Fibroblast of skin of right biceps (primary cell): ENCODE results near the gene DDIT4.
"Not testable (repeated sequence)": the region's sequence is repeated elsewhere in the genome, so short reads cannot be mapped to it uniquely, and the experiment has no call there.

ENCODE experiments used
- DNase-seq: peaks from one replicate; pipeline ENCODE4 v3.0.0-alpha.2; 2013

DDIT4 gene

GRCh38 chr10:72268475-72269200, 5.1 kb upstream of the DDIT4 start:
- DNase-seq, result not testable (repeated sequence)

DNA sequence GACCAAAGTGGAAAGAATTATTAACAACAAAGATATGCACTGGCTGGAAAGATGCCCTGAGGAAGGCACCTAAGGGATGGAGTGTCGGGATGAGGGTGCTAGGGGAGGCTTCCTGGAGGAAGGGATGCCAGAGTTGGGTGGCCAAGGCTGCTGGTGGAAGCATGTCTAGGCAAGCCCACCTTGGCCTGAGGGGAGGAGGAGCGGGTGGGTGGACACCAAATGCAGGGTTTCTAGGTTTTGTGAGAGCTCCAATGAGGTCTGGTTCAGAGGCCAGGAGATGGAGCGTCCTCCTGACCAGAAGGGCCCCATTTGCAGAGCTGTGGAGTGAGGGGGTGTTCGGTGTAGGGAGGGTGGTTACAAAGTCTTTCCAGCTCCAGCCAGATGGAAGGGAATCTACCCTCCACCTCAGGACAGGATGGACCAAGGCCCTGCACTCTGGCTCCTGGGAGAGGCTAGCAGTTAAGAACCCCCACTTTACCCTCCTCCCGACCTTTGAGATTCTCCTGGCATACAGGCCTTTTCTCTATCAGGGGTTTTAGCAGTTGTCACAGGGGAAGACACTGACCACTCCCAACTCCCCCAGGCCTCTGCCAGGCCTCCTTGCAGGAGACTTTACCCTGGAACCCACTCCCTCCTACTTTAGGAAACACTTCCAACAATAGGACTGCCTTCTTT, 3.0 kb upstream of the DDIT4 start:
- no peak for DNase-seq

DNA sequence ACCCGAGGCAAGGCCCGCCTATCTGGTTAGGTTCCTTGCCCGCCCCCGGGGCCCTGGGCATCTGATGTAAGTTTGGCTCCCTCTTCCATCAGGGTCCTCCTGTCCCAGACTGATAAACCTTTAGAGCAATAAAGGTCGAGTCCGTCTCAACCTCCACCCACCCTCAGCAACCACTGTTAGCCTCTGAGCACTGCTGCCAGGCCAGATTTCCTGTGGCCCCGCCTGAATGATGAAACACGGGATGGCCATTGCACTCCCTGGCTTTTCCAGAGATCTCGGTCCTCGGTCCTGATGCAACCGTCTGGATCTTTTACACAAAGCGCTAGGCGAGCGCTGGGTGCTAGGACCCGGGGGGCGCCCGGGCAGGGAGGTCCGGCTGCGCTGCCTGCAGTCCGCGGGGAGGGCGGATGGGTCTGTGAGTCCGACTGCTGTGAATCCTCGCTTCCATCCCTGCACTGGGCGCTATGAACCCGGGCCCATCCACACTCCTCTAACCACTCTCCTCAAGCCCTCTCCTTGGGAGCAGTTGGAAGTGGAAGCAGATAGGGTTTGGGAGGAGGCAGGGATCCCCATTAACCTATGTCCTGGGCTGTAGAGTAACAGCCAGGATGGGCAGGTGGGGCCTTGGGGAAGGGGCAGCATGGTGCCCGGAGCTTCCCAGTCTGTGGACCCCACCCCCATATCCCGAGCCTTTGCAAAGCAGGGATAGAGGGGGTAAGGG, 875 bp upstream of the DDIT4 start:
- DNase-seq, result peak; percentile 99

GRCh38 chr10:72274213-72274729, 547 bp downstream of the DDIT4 start:
- no peak for DNase-seq

- DNase-seq, result peak; percentile 50
Observed at GRCh38 chr10:72274730-72275350, 1.1 kb downstream of the DDIT4 start.

DNA sequence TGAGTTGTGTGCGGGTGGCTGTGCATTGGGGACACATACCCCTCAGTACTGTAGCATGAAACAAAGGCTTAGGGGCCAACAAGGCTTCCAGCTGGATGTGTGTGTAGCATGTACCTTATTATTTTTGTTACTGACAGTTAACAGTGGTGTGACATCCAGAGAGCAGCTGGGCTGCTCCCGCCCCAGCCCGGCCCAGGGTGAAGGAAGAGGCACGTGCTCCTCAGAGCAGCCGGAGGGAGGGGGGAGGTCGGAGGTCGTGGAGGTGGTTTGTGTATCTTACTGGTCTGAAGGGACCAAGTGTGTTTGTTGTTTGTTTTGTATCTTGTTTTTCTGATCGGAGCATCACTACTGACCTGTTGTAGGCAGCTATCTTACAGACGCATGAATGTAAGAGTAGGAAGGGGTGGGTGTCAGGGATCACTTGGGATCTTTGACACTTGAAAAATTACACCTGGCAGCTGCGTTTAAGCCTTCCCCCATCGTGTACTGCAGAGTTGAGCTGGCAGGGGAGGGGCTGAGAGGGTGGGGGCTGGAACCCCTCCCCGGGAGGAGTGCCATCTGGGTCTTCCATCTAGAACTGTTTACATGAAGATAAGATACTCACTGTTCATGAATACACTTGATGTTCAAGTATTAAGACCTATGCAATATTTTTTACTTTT, 1.8 kb downstream of the DDIT4 start:
- DNase-seq, result no peak

DNA sequence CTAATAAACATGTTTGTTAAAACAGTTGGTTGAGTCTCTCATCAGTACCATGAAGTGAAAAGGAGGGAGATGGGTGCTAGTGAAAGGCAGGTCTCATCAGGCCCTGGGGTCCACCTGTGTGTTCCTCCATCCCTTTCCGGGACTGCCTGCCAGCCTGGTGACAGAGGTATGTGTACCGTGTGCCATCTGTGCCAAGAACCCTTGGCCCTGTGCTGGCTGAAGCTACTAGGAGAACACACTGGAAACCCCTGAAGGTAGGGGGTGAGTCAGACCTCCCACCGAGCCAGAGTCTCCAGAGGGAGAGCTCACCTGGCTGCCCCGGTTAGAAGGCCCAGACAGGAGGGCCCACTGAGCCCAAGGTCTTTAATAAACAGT, 2.3 kb downstream of the DDIT4 start:
- peak; percentile 34 for DNase-seq

GRCh38 chr10:72276421-72277339, 3.0 kb downstream of the DDIT4 start:
- DNase-seq, result peak; percentile 80

- DNase-seq, result peak; percentile 57
Observed at GRCh38 chr10:72277340-72277995, 3.7 kb downstream of the DDIT4 start.

DNA sequence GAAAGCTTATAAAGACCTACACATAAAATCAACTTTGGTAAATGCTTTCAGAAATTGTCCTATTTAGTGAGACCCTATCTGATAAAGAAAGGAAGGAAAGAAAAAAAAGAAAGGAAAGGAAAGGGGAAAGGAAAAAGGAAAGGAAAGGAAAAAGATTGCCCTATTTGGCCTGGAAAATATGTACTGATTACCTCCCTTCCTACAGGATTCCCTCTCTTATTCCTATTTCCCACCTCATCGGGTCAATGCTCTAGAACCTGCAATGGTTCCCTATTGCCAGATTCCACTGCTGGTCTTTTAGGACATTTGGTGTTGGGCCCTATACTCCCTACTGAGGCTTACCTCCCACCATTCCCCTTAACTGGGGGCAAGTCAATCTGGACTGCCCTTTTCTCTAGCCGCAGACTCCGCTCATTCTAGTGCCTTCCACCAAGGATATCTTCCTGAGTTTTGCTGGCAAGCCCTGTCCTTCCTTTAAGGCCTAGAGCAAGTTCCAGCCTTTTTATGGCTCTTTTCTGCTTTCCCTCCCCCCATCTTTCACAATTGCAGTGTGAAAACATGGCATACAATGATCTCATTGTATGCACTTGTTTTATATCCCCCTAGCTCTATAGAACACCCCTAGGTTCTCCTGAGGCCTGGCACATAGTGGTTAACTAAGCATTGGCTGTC, 4.4 kb downstream of the DDIT4 start:
- DNase-seq, result peak; percentile 28

- no peak for DNase-seq
Observed at GRCh38 chr10:72278668-72279393, 5.1 kb downstream of the DDIT4 start.

GRCh38 chr10:72279587-72279986, 5.9 kb downstream of the DDIT4 start:
- DNase-seq, result not testable (repeated sequence)

- no peak for DNase-seq
Observed at GRCh38 chr10:72283131-72283530, 9.4 kb downstream of the DDIT4 start.

GRCh38 chr10:72285972-72286521, 12.3 kb downstream of the DDIT4 start:
- no peak for DNase-seq

DNA sequence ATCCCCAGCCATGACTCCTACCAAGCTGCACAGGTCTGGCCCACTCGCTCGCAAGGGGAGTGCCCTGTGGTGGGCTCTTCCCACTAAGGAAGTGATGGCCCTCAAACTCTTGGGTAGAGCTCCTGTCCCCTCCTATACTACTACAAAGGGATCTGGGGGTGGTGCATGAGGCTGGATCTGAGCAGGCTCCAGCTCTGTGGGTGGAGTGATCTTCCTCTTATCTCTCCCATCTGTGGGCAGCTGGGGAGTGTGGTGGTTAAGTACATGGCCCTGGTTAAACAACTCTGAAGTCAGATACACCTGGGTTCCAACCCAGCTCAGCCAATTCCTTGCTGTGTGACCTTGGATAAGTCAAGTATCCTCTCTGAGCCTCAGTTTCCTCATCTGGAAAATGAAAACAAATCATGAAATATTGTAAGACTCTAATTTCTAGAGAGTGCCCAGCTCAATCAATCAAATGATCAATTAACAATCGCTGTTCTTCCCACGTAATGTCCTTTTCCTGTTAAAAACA, 17.4 kb downstream of the DDIT4 start:
- no peak for DNase-seq

DNA sequence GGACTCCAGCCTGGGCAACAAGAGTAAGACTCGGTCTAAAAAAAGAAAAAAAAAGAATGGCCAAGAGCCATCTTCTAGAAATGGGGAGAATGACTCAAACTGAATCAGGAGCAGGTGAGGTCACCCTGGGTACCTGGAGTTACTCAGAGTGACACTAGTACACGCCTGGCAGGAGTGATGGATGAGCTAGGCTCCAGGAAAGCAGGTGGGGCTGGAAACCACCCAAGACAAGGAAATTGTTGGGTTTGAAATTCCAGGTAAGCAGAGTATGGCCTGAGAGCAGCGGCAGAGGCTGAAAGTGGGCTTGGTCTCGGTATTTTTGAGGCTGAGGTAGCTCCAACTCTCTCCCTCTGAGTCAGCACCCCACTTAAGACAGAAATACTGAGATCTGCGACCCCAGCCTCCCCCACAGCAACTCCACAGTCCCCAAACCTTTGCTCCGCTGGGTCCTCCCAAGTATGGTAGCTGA, 18.5 kb downstream of the DDIT4 start:
- DNase-seq, result no peak

GRCh38 chr10:72295330-72295910, 21.7 kb downstream of the DDIT4 start:
- DNase-seq, result no peak

GRCh38 chr10:72296829-72297280, 23.1 kb downstream of the DDIT4 start:
- not testable (repeated sequence) for DNase-seq
